ENCODE results near the gene C11orf91.
"Not testable (repeated sequence)": the region's sequence is repeated elsewhere in the genome, so short reads cannot be mapped to it uniquely, and the experiment has no call there.

The C11orf91 gene

GRCh38 chr11:33682446-33682845 is 18.2 kb downstream of the C11orf91 start:
- no peak overlapping the region for H3K27ac ChIP-seq (ENCODE audit: low read length)
- no peak overlapping the region for H3K4me2 ChIP-seq (ENCODE audit: insufficient read depth, low read length)
- H3K4me3 ChIP-seq (ENCODE audit: low read depth in 1 of 2, low read length in 2 of 2): no peak overlapping the region
- no peaks in the 10 kb centered on the region for H3K27me3 ChIP-seq (ENCODE audit: insufficient read depth, low read length, poor library complexity)
- no peak for TF ChIP-seq CTCF (IDR thresholded peaks at IDR 0.05; ENCODE audit: borderline replicate concordance, extremely low read depth, low read length, poor library complexity, severe bottlenecking)
- TF ChIP-seq EZH2 (IDR thresholded peaks at IDR 0.05; ENCODE audit: borderline replicate concordance, low read depth, low read length, severe bottlenecking): no peak
- DNase-seq (no peak), ATAC-seq (ENCODE audit: insufficient read depth, low read depth) (no peak)
- H2AFZ ChIP-seq (ENCODE audit: low read depth, low read length): no peak overlapping the region
- no peaks in the 10 kb centered on the region for H3K4me1 ChIP-seq (ENCODE audit: insufficient read depth, low read length)
- H3K9me3 ChIP-seq (ENCODE audit: insufficient read depth, low read length, severe bottlenecking): no peaks in the 10 kb centered on the region
- no peak overlapping the region for H3K9ac ChIP-seq (ENCODE audit: low read depth, low read length)
- H3K79me2 ChIP-seq (ENCODE audit: insufficient read depth, low read length): no peaks in the 10 kb centered on the region
- no peaks in the 10 kb centered on the region for H4K20me1 ChIP-seq (ENCODE audit: insufficient read depth, low read length)
- H3K36me3 ChIP-seq (ENCODE audit: insufficient read depth, low read length): no peaks in the 10 kb centered on the region

GRCh38 chr11:33682019-33682418 is 18.6 kb downstream of the C11orf91 start:
- Histone ChIP-seq H3K27ac (ENCODE audit: low read length) (no peak overlapping the region), H4K20me1 (ENCODE audit: insufficient read depth, low read length) (no peaks in the 10 kb centered on the region), H3K9ac (ENCODE audit: low read depth, low read length) (no peak overlapping the region), H3K4me3 (ENCODE audit: low read depth in 1 of 2, low read length in 2 of 2) (no peak overlapping the region), H3K9me3 (ENCODE audit: insufficient read depth, low read length, severe bottlenecking) (no peaks in the 10 kb centered on the region), H3K4me1 (ENCODE audit: insufficient read depth, low read length) (no peaks in the 10 kb centered on the region), H3K4me2 (ENCODE audit: insufficient read depth, low read length) (no peak overlapping the region), H3K79me2 (ENCODE audit: insufficient read depth, low read length) (no peaks in the 10 kb centered on the region), H2AFZ (ENCODE audit: low read depth, low read length) (no peak overlapping the region), H3K27me3 (ENCODE audit: insufficient read depth, low read length, poor library complexity) (no peaks in the 10 kb centered on the region), H3K36me3 (ENCODE audit: insufficient read depth, low read length) (no peaks in the 10 kb centered on the region)
- DNase-seq: no peak
- no peak for ATAC-seq (ENCODE audit: insufficient read depth, low read depth)
- no peak for TF ChIP-seq CTCF (IDR thresholded peaks at IDR 0.05; ENCODE audit: borderline replicate concordance, extremely low read depth, low read length, poor library complexity, severe bottlenecking)
- no peak for TF ChIP-seq EZH2 (IDR thresholded peaks at IDR 0.05; ENCODE audit: borderline replicate concordance, low read depth, low read length, severe bottlenecking)

GRCh38 chr11:33678616-33679015 is 22.0 kb downstream of the C11orf91 start:
- H3K79me2 ChIP-seq (ENCODE audit: insufficient read depth, low read length); ATAC-seq (ENCODE audit: insufficient read depth, low read depth); H3K4me1 ChIP-seq (ENCODE audit: insufficient read depth, low read length); H3K4me3 ChIP-seq (ENCODE audit: low read depth in 1 of 2, low read length in 2 of 2); H3K4me2 ChIP-seq (ENCODE audit: insufficient read depth, low read length); H3K9ac ChIP-seq (ENCODE audit: low read depth, low read length); H3K27ac ChIP-seq (ENCODE audit: low read length); H3K9me3 ChIP-seq (ENCODE audit: insufficient read depth, low read length, severe bottlenecking); H4K20me1 ChIP-seq (ENCODE audit: insufficient read depth, low read length); H3K27me3 ChIP-seq (ENCODE audit: insufficient read depth, low read length, poor library complexity); H2AFZ ChIP-seq (ENCODE audit: low read depth, low read length); DNase-seq; H3K36me3 ChIP-seq (ENCODE audit: insufficient read depth, low read length): not testable (repeated sequence)

GRCh38 chr11:33674035-33674814 is 26.4 kb downstream of the C11orf91 start:
- Histone ChIP-seq H3K4me1 (ENCODE audit: insufficient read depth, low read length) (no peaks in the 10 kb centered on the region), H3K4me2 (ENCODE audit: insufficient read depth, low read length) (no peak overlapping the region), H3K36me3 (ENCODE audit: insufficient read depth, low read length) (no peaks in the 10 kb centered on the region), H3K79me2 (ENCODE audit: insufficient read depth, low read length) (no peaks in the 10 kb centered on the region), H3K4me3 (ENCODE audit: low read depth in 1 of 2, low read length in 2 of 2) (no peak overlapping the region), H4K20me1 (ENCODE audit: insufficient read depth, low read length) (no peaks in the 10 kb centered on the region), H3K27ac (ENCODE audit: low read length) (no peak overlapping the region), H3K27me3 (ENCODE audit: insufficient read depth, low read length, poor library complexity) (peaks cover 3% of the 10 kb centered on the region), H2AFZ (ENCODE audit: low read depth, low read length) (no peak overlapping the region), H3K9ac (ENCODE audit: low read depth, low read length) (no peak overlapping the region), H3K9me3 (ENCODE audit: insufficient read depth, low read length, severe bottlenecking) (no peaks in the 10 kb centered on the region)
- no peak for ATAC-seq (ENCODE audit: insufficient read depth, low read depth)
- TF ChIP-seq CTCF (IDR thresholded peaks at IDR 0.05; ENCODE audit: borderline replicate concordance, extremely low read depth, low read length, poor library complexity, severe bottlenecking) (no peak), EZH2 (IDR thresholded peaks at IDR 0.05; ENCODE audit: borderline replicate concordance, low read depth, low read length, severe bottlenecking) (no peak)
- DNase-seq: no peak

Measured in DND-41 (cell line).